ENCODE results near the gene CEMIP2.

DNA sequence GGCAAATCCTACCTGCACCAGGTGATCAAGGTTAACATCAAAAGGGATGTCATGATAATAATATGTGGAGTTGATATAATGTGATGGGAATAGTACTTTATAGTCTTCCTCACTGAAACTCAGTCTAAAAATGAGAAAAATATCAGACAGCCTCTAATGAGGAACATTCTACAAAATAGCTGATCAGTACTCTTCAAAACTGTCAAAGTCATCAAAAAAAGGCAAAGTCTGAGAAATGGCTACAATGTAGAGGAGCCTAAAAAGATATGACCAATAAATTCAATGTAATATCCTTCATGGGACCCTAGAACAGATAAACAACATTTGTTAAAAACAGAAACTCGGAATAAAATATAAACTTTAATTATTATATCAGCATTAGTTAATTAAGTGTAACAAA lies 95.7 kb downstream of the CEMIP2 start:
- TF ChIP-seq, protein P1, sequence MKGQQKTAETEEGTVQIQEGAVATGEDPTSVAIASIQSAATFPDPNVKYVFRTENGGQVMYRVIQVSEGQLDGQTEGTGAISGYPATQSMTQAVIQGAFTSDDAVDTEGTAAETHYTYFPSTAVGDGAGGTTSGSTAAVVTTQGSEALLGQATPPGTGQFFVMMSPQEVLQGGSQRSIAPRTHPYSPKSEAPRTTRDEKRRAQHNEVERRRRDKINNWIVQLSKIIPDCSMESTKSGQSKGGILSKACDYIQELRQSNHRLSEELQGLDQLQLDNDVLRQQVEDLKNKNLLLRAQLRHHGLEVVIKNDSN (IDR thresholded peaks at IDR 0.05; ENCODE audit: borderline replicate concordance, extremely low read length, insufficient read depth, low read depth, low read length): no peak
- TF ChIP-seq, protein P2, sequence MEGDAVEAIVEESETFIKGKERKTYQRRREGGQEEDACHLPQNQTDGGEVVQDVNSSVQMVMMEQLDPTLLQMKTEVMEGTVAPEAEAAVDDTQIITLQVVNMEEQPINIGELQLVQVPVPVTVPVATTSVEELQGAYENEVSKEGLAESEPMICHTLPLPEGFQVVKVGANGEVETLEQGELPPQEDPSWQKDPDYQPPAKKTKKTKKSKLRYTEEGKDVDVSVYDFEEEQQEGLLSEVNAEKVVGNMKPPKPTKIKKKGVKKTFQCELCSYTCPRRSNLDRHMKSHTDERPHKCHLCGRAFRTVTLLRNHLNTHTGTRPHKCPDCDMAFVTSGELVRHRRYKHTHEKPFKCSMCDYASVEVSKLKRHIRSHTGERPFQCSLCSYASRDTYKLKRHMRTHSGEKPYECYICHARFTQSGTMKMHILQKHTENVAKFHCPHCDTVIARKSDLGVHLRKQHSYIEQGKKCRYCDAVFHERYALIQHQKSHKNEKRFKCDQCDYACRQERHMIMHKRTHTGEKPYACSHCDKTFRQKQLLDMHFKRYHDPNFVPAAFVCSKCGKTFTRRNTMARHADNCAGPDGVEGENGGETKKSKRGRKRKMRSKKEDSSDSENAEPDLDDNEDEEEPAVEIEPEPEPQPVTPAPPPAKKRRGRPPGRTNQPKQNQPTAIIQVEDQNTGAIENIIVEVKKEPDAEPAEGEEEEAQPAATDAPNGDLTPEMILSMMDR (IDR thresholded peaks at IDR 0.05 in 2 of 3, conservative IDR thresholded peaks at IDR 0.05 in 1 of 3; ENCODE audit: control insufficient read depth in 2 of 3, extremely low read depth in 1 of 3, insufficient read depth in 1 of 3, low read depth in 3 of 3, low read length in 3 of 3): no peak
- TF ChIP-seq ZBTB11 (CRISPR knock-in tag; IDR thresholded peaks at IDR 0.05): no peak
- TF ChIP-seq ZNF592 (IDR thresholded peaks at IDR 0.05): no peak
- no peak for TF ChIP-seq TAF1 (IDR thresholded peaks at IDR 0.05; ENCODE audit: borderline replicate concordance, low read depth, low read length)

Measured in GM12878 (cell line).